ENCODE measurements around the gene FRRS1.

Gene FRRS1

DNA sequence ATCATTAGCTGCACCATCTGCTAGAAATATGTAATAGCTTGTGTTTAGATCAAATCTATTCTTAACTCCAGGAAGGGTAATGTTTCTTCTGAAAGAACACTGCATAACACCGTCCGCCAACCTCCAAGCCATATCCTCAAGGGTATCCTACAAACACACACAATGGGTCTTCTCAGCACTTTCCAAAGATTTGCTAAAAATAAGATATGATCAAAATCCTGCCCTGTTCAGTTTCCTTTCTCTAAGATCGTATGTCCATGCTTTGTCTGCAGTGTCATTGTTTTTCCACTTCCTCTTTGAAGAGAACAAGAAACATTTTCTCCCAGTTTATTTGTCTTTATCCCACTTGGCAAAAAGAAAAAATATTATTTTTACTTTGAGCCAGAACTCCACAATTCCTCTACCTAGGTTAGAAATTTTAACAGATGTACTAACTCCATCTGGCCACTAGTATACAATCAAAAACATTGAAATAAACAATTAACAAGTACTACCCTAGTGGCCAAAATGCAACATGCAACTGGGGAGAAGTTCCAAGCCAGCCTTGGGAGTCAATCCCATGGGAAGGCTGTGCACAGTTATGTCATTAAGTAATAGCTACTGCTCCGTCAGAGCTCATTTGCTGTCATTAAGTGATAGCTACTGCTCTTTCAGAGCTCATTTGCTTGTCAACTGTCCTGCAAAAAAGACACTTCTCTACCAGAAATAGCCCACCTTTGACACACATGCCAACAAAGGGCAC is 37.8 kb downstream of the FRRS1 start:
- DNase-seq (ENCODE audit: low spot score): peak; percentile 24

DNA sequence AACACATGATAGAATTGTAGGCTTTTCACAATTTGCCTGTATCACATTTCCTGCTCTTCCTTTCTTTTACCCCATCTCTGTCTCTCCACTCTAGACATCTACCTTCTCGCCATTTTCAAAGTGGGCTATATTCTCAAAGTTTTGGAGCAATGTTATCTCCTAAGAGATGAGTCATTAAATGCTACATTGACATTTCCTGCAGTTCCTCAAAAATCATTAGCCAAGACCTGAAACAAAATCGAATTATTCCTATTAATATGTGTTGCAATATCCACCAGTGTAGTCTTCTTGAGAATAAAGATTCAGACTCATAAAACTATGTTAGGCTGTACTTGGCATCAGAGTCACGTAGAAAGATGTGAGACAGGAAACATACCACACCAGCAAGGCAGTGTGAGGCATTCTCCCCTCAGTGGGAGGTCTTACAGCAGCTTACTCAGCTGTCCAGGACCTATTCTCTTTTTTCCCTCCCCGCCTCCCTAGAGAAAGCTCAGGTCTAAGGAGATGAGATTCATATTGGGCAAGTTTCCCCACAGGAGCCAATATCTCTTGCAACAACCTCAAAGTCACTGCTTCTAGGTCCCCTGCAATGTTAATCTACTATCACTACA is 38.8 kb downstream of the FRRS1 start:
- no peak for DNase-seq (ENCODE audit: low spot score)

DNA sequence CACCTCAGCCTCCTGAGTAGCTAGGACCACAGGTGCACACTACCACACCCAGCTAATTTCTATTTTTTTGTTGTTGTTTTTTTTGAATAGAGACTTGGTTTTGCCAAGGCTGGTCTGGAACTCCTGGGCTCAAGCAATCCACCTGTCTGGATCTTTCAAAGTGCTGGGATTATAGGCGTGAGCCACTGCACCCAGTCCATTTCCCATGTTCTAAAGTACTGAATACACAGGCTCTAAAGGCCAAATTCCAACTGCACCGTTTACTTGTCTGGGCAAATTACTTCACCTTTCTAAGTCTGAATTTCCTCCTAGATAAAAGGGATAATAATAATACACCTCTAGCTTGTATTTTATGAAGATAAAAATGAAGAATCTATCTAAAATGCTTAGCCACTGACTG is 39.6 kb downstream of the FRRS1 start:
- no peak for DNase-seq (ENCODE audit: low spot score)

DNA sequence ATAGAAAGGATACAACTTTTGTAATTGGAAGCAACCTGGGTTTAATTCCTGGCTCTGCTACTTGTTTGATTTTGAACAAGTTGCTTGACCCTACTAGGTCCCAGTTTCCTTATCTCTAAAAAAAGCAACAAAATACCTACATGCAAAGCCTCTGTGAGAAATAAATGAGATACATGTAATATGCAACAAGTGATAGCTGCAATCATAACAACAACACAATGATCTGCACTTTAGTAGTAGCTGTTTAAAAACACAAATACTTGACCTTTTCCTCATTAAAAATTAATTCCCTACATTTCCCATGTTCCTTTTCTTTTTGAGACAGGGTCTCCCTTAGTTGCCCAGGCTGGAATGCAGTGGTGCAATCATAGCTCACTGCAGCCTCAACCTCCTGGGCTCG is 40.0 kb downstream of the FRRS1 start:
- DNase-seq (ENCODE audit: low spot score): no peak

DNA sequence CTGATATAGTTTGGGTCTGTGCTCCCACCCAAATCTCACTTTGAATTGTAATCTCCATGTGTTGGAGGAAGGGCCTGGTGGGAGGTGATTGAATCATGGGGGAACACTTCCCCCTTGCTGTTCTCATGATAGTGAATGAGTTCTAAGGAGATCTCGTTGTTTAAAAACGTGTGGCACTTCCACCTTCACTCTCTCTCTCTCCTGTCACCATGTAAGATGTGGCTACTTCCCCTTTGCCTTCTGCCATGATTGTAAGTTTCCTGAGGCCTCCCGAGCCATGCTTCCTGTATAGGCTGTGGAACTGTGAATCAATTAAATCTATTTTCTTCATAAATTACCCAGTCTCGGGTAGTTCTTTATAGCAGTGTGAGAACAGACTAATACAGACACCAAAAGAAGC is 40.4 kb downstream of the FRRS1 start:
- DNase-seq (ENCODE audit: low spot score): no peak

DNA sequence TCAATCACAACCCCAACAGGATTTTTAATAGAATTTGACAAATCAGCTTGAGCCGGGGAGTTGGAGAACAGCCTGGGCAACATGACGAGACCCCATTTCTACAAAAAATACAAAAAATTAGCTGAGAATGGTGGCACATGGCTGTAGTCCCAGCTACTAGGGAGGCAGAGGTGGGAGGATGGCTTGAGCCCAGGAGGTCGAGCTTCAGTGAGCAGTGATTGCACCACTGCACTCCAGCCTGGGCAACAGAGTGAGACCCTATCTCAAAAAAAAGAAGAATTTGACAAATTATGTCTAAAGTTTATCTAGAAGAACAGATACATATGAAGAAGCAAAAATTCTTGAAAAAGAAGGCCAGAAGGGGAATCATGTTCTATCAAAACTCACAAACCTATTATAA is 43.2 kb downstream of the FRRS1 start:
- DNase-seq (ENCODE audit: low spot score): no peak

DNA sequence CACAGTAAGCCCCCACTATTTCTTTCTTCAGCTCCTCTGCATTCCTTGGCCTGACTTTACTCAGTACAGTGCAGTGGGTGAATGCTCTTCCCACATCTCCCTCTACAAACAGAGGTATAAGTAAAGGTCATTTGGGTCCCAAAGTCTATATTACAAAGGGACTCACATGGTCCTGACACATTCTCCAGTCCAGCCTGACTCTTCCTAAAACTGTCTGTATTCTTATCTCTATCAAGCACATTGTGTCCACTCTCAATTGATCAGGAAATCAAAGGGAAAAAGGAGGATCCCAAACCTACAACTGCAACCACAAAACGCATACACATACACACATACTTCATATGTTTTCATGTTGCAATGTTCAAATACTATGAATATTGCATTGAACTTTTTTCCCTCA is 49.4 kb downstream of the FRRS1 start:
- no peak for DNase-seq (ENCODE audit: low spot score)

DNA sequence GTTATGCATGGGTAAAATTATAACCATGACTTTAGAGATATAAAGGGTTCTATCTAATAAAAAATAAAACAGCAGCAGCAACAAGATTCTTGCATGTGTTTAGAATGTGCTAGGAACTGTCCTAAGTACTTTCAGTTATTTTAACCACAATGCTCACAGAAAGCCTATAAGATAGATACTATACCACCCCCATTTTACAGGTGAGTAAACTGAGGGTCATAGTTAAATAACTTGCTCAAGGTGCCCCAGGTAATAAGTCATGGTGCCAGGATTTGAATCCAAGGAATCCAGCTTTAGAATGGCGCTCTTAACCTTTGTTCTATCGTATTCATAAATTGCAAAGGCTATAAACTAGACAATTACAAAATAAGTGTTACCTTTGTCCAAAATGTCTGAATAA is 53.4 kb downstream of the FRRS1 start:
- no peak for DNase-seq (ENCODE audit: low spot score)

DNA sequence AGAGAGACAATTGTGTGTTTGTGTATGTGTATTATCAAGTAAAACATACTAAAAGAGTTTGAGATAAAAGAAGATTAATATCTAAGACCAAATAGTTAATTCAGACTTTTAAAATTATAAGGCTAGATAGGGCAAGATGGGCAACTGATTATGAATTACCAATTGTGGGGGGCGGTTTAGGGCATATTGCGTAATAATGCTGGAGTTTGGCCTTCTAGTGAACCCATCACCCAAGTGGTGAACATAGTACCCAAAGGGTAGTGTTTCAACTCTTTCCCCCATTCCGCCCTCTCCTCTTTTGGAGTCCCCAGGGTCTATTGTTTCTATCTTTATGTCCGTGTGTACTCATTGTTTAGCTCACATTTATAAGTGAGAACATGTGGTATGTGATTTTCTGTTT is 55.4 kb downstream of the FRRS1 start:
- no peak for DNase-seq (ENCODE audit: low spot score)

DNA sequence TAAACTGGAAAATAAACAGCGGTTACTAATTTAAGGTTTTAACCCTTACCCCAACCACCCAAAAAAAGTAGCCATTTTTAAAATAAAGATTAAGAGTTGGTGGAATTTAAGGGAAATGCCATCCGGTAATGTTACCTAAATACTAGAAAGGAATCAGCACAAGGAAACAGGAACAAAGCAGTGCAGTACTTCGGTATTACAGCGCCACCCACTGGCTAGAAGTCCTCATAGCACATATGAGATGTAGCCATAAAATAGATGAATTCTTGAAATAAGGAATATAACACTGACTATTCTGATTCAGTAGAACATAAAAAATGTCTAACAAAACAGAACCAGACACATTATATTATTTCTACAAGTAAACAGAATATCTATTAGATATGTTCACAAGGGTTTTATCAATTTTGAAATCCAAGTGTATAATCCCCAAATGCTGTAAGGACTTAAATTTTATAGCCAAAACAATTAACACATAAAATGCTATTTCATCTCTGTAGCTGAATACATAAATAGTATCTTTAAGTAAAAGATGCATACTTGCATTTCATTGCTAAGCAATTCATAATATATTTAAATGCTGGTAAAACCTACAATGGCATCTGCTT is 58.8 kb downstream of the FRRS1 start:
- peak; percentile 24 for DNase-seq (ENCODE audit: low spot score)

DNA sequence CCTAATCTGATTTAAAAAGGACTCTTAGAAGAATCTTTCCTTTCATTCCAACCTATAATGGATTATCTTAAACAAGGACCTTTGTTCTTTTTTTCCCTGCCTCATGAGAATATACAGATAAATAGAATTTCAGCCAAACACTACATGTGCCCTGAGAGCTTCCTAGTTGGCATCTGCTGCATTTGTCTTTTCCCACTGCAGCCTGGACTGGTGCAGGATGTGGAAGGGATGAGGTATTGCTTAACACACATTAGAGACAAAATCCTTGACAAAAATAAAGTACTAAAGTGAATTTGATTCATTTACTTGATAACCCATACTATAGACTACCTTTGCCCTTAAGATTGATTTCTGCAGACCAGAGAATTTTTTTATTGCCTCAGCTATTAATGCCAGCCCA is 61.0 kb downstream of the FRRS1 start:
- no peak for DNase-seq (ENCODE audit: low spot score)

DNA sequence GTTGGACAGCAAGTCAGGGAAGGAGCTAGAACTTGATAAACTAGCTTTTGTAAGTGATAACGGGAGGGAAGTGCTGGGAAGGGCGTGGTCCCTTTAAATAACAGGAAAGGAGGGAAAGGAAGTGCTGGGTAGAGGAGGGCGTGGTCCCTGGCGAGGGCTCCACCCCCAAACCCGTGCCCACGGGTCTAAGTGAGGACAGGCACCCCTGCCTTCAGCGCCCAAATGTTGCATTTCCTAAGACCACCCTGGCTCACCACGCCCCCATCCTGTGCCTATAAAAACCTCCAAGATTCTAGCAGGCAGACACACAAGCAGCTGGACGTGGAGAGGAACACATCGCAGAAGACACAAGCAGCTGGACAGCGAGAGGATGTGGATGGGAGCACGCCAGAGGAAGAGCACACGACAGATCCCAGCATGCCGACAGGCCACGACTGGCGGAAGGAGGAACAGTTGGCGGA is 62.0 kb downstream of the FRRS1 start:
- DNase-seq (ENCODE audit: low spot score): no peak

DNA sequence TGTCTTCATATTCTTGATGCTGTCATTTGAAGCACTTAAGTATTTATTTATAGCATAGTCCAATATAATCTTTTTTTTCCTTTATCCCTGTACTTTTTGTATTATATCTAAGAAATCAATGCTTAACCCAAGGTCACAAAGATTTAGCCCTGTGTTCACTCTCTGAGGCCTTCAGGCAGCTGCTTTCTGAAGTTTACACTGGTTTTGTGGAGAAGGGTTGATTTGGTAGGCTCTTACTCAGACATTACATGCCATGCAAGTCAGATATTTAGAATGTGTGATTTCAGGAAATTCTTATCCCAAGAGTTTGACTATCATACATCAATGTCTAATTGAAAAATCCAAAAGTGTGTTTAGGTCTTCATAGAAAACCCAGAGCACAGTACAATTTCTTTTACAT is 64.2 kb downstream of the FRRS1 start:
- no peak for DNase-seq (ENCODE audit: low spot score)

DNA sequence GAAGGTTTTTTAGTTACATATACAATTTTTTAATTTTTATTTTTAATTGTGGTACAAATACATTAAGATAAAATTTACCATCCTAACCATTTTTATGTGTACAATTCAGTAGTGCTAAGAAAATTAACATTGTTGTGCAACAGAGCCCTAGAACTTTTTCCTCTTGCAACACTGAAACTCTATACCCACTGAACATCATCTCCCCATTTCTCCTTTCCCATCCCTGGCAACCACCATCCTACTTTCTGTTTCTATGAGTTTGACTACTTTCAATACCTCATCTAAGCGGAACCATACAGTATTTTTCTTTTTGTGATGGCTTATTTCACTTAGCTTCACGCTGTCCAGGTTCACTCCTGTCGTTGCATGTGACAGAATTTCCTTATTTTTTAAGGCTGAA is 66.4 kb downstream of the FRRS1 start:
- no peak for DNase-seq (ENCODE audit: low spot score)

DNA sequence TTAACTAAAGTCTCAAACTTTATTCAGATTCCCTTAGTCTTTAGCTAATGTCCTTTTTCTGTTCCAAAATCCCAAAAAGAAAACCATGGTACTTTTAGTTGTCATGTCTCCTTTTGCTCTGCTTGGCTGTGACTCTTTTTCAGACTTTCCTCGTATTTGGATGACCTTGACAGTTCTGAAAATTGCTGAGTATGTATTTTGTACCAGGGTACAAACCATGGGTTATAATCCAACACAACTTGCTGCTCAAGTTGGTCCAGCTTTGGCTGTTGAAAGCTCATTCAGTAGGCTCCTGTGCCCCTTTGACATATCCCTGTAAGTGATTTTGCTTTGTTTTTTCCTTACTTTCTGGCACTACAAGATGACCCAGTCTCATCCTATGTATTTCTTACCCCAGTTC is 68.9 kb downstream of the FRRS1 start:
- DNase-seq (ENCODE audit: low spot score): no peak

DNA sequence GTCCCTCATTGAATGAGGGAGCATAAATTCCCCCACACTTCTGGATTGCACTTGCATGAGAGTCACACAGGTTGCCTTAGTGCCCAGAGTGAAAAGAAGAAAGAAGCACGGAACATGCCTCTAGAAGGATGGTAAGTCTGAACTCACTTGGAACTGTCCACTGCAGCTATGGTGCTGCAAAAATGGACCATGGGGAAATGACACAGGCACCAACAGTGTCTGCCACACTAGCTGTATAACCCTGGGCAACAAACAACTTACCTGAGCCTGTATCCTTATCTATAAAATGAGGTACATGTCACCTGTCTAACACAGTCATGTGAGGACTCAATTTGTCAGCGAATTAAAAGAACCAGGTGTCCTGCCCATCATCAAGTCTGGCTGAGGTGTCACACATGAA is 69.8 kb downstream of the FRRS1 start:
- no peak for DNase-seq (ENCODE audit: low spot score)

DNA sequence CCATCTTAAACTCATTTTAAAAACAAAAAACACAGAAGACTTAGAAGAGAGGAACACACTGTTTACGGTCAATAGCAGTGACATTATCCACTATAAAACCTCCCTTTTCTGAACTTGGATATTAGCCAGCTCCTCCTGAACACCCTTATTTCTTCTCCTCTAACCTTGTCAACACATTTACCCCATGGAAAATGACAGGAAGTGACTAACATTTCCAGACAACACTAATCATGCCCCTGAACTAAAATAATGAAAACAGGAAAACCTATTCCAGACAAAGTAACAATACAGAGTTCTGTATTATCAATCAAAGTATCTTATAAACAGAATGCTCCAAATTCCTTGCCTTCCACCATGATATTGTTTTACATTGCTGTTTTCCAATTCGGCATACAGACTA is 75.3 kb downstream of the FRRS1 start:
- DNase-seq (ENCODE audit: low spot score): no peak

DNA sequence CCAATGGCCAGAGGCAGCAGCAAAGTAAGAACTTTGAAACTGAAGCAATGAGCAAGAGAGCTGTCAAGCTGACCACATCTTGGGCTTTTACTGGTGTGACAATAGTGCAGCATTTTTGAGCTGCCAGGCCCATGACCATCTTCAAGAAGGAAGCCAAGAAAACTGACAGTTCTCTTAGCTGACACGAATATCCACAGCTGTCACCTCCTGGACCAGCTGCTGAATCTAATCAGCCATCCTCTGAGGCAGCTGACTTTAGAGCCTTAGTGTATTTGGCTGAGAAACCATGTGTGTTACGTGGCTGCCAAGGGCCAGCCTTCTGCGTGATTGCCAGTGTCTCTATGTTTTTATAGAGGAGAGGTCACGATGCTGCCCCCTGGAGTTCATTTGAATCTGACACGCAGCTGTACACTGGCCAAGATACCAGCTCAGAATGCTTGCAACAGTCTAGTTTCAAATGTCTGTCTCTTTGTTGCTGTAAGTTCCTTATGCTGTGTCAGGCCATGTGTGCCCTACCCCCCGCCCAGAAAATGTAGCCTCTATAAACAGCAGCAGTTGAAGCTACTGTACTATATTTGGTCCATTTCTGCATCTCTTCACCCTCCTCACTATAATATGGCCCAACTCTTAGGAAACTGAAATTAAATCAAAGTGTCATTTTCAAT is 80.8 kb downstream of the FRRS1 start:
- DNase-seq (ENCODE audit: low spot score): peak; percentile 35

DNA sequence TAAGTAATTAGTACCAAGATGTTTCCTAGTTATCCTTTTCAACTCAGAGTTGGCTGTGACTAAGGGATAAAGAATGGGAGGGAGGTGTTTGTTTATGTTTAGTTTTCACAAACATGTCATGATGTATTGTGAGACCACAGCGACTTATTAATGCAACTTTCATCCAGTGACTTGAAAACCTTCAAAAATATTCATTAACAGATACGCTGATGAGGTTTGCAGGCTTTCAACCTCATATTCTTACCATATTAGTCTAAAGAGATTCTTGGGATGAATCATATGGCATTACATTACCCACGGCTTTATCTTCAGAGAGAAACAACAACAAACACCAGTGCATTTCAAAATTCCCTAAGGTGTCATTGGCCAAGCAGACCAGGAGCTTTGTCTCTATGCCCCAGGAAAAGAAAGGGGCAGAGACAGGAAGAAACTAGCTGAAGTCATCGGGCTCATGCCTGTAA is 84.1 kb downstream of the FRRS1 start:
- DNase-seq (ENCODE audit: low spot score): no peak

DNA sequence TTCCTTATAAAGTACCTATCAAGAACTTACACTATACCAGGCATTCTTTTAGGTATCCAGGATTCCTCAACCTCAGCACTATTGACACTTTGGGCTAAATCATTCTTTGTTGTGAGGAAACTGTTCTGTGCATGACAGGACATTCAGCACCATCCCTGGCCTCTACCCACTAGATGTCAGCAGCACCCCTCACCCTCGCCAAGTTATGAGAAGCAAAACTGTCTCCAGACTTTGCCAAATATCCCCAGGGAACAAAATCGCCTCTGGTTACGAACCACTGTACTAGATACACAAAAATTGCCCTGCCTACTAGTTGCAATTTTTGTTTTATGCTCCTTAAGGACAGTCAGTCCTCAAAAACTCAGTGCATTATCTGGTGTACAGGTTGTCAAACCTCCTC is 84.9 kb downstream of the FRRS1 start:
- DNase-seq (ENCODE audit: low spot score): no peak

DNA sequence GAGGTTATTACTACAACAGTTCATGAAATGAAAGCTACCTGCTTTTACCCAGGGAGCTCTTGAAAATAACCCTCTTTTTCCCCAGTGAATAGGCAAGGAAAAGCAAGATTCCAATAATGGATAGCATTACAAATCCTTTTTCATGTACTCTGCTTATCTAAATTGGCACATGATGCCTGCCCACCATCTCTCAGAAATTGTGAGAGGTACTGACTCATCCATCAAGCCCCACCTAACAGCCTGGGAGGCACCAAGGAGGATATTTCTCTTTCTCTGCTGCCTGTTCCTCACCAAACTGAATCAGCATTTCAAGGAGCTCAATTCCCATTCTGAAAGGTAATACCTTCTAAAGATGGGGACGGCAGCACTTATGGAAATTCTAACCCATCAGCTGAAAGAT is 86.2 kb downstream of the FRRS1 start:
- no peak for DNase-seq (ENCODE audit: low spot score)

DNA sequence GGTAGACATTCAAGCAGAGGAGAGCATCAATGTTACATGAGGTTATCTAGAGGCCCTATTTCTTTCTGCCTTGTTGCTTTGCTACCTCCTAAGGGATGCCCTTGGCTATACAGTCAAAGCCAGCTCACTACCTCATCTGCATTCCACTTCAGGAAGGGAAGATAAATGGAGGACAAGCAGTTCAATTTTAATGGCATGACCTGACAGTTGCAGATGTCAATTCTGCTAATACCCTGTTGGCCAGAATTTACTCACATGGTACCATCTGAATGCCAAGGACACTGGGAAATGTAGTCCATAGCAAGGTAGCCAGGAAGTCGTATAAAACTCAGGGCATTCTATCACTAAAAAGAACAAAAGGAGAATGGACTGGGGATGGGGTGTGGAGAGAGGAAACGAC is 89.0 kb downstream of the FRRS1 start:
- DNase-seq (ENCODE audit: low spot score): no peak

DNA sequence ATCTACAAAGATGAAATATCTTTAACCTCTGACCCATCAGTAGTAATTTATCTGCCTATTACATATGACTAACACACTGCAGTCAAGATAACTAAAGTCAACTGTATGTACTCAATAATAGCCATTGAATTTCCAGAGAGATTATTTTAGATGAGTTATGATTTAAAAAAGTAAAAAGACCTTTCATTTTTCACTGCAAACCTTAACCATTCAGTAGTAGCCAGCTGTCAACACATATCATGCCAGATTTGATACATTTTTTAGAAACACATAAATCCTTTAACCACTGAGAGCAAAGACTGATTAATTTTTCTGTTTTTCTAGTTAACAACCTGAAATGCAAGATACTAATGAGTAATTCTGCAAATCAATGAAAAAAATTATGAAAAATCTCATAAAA is 89.6 kb downstream of the FRRS1 start:
- no peak for DNase-seq (ENCODE audit: low spot score)

Data from HuH-7 (cell line).